ENCODE results near the gene FHIT.

DNA sequence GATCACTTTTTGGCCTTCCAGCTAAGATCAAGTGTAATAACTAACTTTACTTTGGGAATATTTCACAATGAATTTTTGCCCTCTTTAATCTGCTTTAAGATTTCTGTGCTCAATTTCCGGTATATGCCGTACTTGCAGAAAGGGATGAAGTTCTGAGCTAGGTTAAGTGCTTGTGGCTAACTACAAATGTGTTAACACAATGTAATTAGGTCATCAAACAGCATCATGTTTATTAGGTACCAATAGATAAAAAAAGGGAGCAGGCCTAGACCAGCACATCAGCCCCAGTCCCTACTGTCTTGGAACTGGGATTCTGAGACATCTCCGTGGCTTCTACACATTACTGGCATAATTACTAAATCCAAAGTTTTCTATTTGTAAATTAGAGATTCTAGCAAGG lies 1268.7 kb downstream of the FHIT start:
- TF ChIP-seq EP300 (IDR thresholded peaks at IDR 0.05) = no peak
- no peak for TF ChIP-seq CTCF (IDR thresholded peaks at IDR 0.05)
